WTC11 (cell line): ENCODE data around the gene SHKBP1. TPM values are rescaled to one million over a fixed set of nuclear protein-coding genes. Genes with fewer than 3 reads are reported as not detected.

Experiments used
- ESRRA ChIP-seq: sonication (generic); formaldehyde crosslinking; IDR thresholded peaks from 2 replicates; pipeline ENCODE4 v1.8.1; 2022; ENCODE audit warnings: mild to moderate bottlenecking, missing genetic modification reagents, borderline replicate concordance
- GTF2I ChIP-seq: fragments of 250-450 bp; sonication (Bioruptor Pico); conservative IDR thresholded peaks from 2 replicates; pipeline ENCODE4 v1.4.0; 2021; ENCODE audit warnings: mild to moderate bottlenecking
- HMGA2 ChIP-seq: fragments of 250-450 bp; sonication (Bioruptor Pico); IDR thresholded peaks from 2 replicates; pipeline ENCODE4 v1.4.0; 2021; ENCODE audit warnings: mild to moderate bottlenecking, moderate library complexity
- MYBL2 ChIP-seq: sonication (generic); formaldehyde crosslinking; IDR thresholded peaks from 2 replicates; pipeline ENCODE4 v1.8.1; 2023; ENCODE audit warnings: mild to moderate bottlenecking, moderate library complexity, missing genetic modification reagents
- NR1H2 ChIP-seq: sonication (generic); formaldehyde crosslinking; IDR thresholded peaks from 2 replicates; pipeline ENCODE4 v1.9.0; 2021; ENCODE audit warnings: mild to moderate bottlenecking, moderate library complexity, missing genetic modification reagents
- RELA ChIP-seq: sonication (generic); formaldehyde crosslinking; IDR thresholded peaks from 2 replicates; pipeline ENCODE4 v1.8.1; 2022; ENCODE audit warnings: missing genetic modification reagents, mild to moderate bottlenecking, borderline replicate concordance
- SP1 ChIP-seq: sonication (generic); formaldehyde crosslinking; conservative IDR thresholded peaks from 2 replicates; pipeline ENCODE4 v1.8.1; 2022; ENCODE audit warnings: missing genetic modification reagents
- TEAD4 ChIP-seq: sonication (generic); formaldehyde crosslinking; IDR thresholded peaks from 2 replicates; pipeline ENCODE4 v1.8.0; 2022; ENCODE audit warnings: mild to moderate bottlenecking, missing genetic modification reagents
- ZBTB21 ChIP-seq: sonication (generic); formaldehyde crosslinking; IDR thresholded peaks from 2 replicates; pipeline ENCODE4 v1.8.1; 2023; ENCODE audit warnings: mild to moderate bottlenecking, missing genetic modification reagents, borderline replicate concordance
- ZNF423 ChIP-seq: fragments of 250-450 bp; sonication (Bioruptor Pico); IDR thresholded peaks from 2 replicates; pipeline ENCODE4 v2.1.2; 2022; ENCODE audit warnings: mild to moderate bottlenecking, moderate library complexity
- ZNF671 ChIP-seq: fragments of 250-450 bp; sonication (Bioruptor Pico); IDR thresholded peaks from 2 replicates; pipeline ENCODE4 v1.8.0; 2021; ENCODE audit warnings: mild to moderate bottlenecking
- total RNA-seq: library from RNA; stranded (reverse); gene quantifications from 3 replicates; pipeline ENCODE4 v1.2.3, GENCODE V29; 2021
- TF ChIP-seq, protein P1 (sequence below): sonication (generic); formaldehyde crosslinking; IDR thresholded peaks from 2 replicates; pipeline ENCODE4 v1.8.0; 2022; ENCODE audit warnings: missing genetic modification reagents
- TF ChIP-seq, protein P2 (sequence below): sonication (generic); formaldehyde crosslinking; IDR thresholded peaks from 2 replicates; pipeline ENCODE4 v1.8.1; 2023; ENCODE audit warnings: mild to moderate bottlenecking, missing genetic modification reagents
- TF ChIP-seq, protein P3 (sequence below): sonication (generic); formaldehyde crosslinking; IDR thresholded peaks from 2 replicates; pipeline ENCODE4 v1.8.1; 2023; ENCODE audit warnings: mild to moderate bottlenecking, missing genetic modification reagents
- TF ChIP-seq, protein P4 (sequence below): fragments of 250-450 bp; sonication (Bioruptor Pico); IDR thresholded peaks from 2 replicates; pipeline ENCODE4 v2.1.2; 2022; ENCODE audit warnings: mild to moderate bottlenecking, moderate library complexity
- TF ChIP-seq, protein P5 (sequence below): sonication (generic); formaldehyde crosslinking; IDR thresholded peaks from 2 replicates; pipeline ENCODE4 v1.8.1; 2023; ENCODE audit warnings: mild to moderate bottlenecking, missing genetic modification reagents, borderline replicate concordance
- TF ChIP-seq, protein P6 (sequence below): sonication (generic); formaldehyde crosslinking; IDR thresholded peaks from 2 replicates; pipeline ENCODE4 v1.8.1; 2023; ENCODE audit warnings: mild to moderate bottlenecking, moderate library complexity, missing genetic modification reagents
- TF ChIP-seq, protein P7 (sequence below): sonication (generic); formaldehyde crosslinking; IDR thresholded peaks from 2 replicates; pipeline ENCODE4 v1.8.1; 2022; ENCODE audit warnings: mild to moderate bottlenecking, moderate library complexity, missing genetic modification reagents
- TF ChIP-seq, protein P8 (sequence below): sonication (generic); formaldehyde crosslinking; IDR thresholded peaks from 2 replicates; pipeline ENCODE4 v1.8.0; 2023; ENCODE audit warnings: mild to moderate bottlenecking, missing genetic modification reagents

Gene SHKBP1
- total RNA-seq, 1 experiment from 2014 or later: 71.7 TPM

DNA sequence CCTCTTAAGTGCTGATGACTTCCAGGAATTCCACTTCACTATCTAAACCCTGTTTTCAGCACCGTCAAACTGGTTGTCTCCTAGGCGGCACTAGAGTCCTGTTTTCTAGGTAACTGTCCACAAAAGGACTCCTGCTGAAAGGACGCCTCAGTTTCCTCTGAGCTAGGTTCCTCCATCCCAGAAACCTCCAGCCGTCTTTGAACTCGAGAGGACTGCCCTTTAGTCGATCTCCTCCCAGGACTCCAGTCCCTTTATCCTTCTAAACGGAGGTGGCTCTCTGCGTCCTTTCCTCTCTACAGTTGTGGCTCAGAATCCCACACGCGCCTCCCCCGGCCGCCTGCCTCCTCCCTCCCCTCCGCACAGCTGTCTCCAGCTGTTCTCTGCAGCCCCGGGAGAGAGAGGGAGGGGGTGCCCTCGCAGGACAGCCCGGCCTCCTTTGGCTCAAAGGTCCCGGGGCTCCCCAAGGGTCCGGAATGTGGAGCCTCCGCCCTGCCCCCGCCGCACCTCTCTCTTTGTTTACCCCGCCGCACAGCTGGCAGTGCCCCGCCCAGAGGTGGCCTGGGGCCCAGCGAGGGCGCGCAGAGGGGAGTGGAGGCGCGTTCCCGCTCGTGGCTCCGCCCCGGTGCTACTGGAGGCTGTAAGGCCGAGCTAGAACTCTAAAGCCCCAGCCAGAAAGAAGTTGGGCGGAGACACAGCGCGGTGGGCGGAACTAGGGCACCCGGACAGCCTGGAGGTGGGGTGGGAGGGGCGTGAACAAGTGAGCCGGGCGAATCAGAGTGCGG is 26.9 kb downstream of the SHKBP1 start (continued):
- TF ChIP-seq ESRRA (CRISPR knock-in tag): no peak
- TF ChIP-seq, protein P1, sequence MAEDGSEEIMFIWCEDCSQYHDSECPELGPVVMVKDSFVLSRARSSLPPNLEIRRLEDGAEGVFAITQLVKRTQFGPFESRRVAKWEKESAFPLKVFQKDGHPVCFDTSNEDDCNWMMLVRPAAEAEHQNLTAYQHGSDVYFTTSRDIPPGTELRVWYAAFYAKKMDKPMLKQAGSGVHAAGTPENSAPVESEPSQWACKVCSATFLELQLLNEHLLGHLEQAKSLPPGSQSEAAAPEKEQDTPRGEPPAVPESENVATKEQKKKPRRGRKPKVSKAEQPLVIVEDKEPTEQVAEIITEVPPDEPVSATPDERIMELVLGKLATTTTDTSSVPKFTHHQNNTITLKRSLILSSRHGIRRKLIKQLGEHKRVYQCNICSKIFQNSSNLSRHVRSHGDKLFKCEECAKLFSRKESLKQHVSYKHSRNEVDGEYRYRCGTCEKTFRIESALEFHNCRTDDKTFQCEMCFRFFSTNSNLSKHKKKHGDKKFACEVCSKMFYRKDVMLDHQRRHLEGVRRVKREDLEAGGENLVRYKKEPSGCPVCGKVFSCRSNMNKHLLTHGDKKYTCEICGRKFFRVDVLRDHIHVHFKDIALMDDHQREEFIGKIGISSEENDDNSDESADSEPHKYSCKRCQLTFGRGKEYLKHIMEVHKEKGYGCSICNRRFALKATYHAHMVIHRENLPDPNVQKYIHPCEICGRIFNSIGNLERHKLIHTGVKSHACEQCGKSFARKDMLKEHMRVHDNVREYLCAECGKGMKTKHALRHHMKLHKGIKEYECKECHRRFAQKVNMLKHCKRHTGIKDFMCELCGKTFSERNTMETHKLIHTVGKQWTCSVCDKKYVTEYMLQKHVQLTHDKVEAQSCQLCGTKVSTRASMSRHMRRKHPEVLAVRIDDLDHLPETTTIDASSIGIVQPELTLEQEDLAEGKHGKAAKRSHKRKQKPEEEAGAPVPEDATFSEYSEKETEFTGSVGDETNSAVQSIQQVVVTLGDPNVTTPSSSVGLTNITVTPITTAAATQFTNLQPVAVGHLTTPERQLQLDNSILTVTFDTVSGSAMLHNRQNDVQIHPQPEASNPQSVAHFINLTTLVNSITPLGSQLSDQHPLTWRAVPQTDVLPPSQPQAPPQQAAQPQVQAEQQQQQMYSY (CRISPR knock-in tag): peak; percentile 56; the same call in 1 of the 2 replicates
- no peak for TF ChIP-seq ZBTB21 (CRISPR knock-in tag)
- TF ChIP-seq ZNF671 (CRISPR knock-in tag): no peak
- no peak for TF ChIP-seq RELA (CRISPR knock-in tag)
- TF ChIP-seq, protein P2, sequence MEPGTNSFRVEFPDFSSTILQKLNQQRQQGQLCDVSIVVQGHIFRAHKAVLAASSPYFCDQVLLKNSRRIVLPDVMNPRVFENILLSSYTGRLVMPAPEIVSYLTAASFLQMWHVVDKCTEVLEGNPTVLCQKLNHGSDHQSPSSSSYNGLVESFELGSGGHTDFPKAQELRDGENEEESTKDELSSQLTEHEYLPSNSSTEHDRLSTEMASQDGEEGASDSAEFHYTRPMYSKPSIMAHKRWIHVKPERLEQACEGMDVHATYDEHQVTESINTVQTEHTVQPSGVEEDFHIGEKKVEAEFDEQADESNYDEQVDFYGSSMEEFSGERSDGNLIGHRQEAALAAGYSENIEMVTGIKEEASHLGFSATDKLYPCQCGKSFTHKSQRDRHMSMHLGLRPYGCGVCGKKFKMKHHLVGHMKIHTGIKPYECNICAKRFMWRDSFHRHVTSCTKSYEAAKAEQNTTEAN (CRISPR knock-in tag): no peak
- TF ChIP-seq, protein P3, sequence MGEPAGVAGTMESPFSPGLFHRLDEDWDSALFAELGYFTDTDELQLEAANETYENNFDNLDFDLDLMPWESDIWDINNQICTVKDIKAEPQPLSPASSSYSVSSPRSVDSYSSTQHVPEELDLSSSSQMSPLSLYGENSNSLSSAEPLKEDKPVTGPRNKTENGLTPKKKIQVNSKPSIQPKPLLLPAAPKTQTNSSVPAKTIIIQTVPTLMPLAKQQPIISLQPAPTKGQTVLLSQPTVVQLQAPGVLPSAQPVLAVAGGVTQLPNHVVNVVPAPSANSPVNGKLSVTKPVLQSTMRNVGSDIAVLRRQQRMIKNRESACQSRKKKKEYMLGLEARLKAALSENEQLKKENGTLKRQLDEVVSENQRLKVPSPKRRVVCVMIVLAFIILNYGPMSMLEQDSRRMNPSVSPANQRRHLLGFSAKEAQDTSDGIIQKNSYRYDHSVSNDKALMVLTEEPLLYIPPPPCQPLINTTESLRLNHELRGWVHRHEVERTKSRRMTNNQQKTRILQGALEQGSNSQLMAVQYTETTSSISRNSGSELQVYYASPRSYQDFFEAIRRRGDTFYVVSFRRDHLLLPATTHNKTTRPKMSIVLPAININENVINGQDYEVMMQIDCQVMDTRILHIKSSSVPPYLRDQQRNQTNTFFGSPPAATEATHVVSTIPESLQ (CRISPR knock-in tag): no peak
- TF ChIP-seq, protein P4, sequence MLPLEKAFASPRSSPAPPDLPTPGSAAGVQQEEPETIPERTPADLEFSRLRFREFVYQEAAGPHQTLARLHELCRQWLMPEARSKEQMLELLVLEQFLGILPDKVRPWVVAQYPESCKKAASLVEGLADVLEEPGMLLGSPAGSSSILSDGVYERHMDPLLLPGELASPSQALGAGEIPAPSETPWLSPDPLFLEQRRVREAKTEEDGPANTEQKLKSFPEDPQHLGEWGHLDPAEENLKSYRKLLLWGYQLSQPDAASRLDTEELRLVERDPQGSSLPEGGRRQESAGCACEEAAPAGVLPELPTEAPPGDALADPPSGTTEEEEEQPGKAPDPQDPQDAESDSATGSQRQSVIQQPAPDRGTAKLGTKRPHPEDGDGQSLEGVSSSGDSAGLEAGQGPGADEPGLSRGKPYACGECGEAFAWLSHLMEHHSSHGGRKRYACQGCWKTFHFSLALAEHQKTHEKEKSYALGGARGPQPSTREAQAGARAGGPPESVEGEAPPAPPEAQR (CRISPR knock-in tag): no peak
- TF ChIP-seq, protein P5, sequence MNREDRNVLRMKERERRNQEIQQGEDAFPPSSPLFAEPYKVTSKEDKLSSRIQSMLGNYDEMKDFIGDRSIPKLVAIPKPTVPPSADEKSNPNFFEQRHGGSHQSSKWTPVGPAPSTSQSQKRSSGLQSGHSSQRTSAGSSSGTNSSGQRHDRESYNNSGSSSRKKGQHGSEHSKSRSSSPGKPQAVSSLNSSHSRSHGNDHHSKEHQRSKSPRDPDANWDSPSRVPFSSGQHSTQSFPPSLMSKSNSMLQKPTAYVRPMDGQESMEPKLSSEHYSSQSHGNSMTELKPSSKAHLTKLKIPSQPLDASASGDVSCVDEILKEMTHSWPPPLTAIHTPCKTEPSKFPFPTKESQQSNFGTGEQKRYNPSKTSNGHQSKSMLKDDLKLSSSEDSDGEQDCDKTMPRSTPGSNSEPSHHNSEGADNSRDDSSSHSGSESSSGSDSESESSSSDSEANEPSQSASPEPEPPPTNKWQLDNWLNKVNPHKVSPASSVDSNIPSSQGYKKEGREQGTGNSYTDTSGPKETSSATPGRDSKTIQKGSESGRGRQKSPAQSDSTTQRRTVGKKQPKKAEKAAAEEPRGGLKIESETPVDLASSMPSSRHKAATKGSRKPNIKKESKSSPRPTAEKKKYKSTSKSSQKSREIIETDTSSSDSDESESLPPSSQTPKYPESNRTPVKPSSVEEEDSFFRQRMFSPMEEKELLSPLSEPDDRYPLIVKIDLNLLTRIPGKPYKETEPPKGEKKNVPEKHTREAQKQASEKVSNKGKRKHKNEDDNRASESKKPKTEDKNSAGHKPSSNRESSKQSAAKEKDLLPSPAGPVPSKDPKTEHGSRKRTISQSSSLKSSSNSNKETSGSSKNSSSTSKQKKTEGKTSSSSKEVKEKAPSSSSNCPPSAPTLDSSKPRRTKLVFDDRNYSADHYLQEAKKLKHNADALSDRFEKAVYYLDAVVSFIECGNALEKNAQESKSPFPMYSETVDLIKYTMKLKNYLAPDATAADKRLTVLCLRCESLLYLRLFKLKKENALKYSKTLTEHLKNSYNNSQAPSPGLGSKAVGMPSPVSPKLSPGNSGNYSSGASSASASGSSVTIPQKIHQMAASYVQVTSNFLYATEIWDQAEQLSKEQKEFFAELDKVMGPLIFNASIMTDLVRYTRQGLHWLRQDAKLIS (CRISPR knock-in tag): no peak
- TF ChIP-seq NR1H2 (CRISPR knock-in tag): no peak
- TF ChIP-seq HMGA2 (CRISPR knock-in tag): no peak
- TF ChIP-seq, protein P6, sequence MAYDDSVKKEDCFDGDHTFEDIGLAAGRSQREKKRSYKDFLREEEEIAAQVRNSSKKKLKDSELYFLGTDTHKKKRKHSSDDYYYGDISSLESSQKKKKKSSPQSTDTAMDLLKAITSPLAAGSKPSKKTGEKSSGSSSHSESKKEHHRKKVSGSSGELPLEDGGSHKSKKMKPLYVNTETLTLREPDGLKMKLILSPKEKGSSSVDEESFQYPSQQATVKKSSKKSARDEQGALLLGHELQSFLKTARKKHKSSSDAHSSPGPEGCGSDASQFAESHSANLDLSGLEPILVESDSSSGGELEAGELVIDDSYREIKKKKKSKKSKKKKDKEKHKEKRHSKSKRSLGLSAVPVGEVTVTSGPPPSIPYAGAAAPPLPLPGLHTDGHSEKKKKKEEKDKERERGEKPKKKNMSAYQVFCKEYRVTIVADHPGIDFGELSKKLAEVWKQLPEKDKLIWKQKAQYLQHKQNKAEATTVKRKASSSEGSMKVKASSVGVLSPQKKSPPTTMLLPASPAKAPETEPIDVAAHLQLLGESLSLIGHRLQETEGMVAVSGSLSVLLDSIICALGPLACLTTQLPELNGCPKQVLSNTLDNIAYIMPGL (CRISPR knock-in tag): 0 out of 2 replicates have a peak, but pooled peaks have one; percentile 3
- peak; percentile 91 for TF ChIP-seq ZNF423
- TF ChIP-seq, protein P7, sequence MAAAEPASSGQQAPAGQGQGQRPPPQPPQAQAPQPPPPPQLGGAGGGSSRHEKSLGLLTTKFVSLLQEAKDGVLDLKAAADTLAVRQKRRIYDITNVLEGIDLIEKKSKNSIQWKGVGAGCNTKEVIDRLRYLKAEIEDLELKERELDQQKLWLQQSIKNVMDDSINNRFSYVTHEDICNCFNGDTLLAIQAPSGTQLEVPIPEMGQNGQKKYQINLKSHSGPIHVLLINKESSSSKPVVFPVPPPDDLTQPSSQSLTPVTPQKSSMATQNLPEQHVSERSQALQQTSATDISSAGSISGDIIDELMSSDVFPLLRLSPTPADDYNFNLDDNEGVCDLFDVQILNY: peak; percentile 70; the same call in 1 of the 2 replicates
- TF ChIP-seq, protein P8, sequence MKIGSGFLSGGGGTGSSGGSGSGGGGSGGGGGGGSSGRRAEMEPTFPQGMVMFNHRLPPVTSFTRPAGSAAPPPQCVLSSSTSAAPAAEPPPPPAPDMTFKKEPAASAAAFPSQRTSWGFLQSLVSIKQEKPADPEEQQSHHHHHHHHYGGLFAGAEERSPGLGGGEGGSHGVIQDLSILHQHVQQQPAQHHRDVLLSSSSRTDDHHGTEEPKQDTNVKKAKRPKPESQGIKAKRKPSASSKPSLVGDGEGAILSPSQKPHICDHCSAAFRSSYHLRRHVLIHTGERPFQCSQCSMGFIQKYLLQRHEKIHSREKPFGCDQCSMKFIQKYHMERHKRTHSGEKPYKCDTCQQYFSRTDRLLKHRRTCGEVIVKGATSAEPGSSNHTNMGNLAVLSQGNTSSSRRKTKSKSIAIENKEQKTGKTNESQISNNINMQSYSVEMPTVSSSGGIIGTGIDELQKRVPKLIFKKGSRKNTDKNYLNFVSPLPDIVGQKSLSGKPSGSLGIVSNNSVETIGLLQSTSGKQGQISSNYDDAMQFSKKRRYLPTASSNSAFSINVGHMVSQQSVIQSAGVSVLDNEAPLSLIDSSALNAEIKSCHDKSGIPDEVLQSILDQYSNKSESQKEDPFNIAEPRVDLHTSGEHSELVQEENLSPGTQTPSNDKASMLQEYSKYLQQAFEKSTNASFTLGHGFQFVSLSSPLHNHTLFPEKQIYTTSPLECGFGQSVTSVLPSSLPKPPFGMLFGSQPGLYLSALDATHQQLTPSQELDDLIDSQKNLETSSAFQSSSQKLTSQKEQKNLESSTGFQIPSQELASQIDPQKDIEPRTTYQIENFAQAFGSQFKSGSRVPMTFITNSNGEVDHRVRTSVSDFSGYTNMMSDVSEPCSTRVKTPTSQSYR (CRISPR knock-in tag): no peak
- TF ChIP-seq GTF2I (CRISPR knock-in tag): no peak
- TF ChIP-seq TEAD4 (CRISPR knock-in tag): no peak
- peak; percentile 93 for TF ChIP-seq SP1 (CRISPR knock-in tag)
- TF ChIP-seq MYBL2: no peak
